Dermis microvascular lymphatic vessel endothelial cell (primary cell): ENCODE results near the gene SSU72. TPM values are rescaled to one million over a fixed set of nuclear protein-coding genes. Genes with fewer than 3 reads are reported as not detected.

Source experiments
- DNase-seq, 2 donors: peaks; one replicate each; pipeline versions ENCODE4 v3.0.0 to v3.0.0-alpha.2; 2010; ENCODE audit warnings: low read depth in 2 of 2
- total RNA-seq: library from RNA; depleted of rRNA; stranded (reverse); fragments of >200 nt; gene quantifications from 2 replicates; pipeline ENCODE4 v1.2.1, GENCODE V29; 2014

The SSU72 gene
- total RNA-seq, result 48.9 and 65.9 TPM in 2 replicates

DNA sequence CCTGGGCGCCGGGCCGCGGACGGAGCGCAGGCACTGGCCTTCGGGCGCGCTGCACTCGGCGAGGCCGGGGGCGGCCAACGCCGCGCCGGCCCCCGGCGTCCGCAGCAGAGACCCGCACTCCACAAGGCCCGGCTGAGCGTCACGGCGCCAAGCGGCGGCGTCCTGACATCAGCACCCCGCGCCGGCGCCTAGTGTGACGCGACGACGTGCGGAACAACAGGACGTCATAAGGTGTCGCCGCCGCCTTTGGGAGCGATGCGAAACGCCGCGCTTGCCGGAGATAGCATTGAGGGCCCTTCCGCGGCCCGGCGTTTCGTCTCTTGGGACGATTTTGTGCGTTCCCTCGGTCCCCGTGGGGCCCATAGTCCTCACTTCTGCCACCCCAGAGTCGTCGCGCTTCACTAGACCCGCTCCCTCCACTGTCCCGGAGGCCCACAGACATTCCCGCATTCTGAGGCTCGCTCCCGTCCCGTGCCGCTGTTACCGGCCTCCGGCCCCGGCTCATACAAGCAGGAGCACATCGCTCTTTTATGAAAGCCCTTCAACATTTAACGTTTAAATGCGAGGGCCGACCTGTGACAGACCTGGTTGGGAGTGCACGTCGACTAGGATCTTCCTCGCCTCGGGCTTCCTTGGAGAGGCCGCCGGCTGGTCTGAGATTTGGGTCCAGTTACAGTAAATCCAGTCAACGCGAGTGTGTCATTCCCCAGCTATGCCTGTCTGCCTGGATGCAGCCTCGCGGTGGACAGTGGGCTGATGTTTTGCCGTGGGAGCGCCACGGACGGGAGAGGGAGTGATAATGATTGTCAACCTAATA lies at the start of gene SSU72:
Gene SSU72, minus strand, starts transcription at position 143 of the 817 bp plus-strand sequence. CDS start 306 bp downstream, outside the sequence.
- DNase-seq, result peak; percentile 86 to 95

- no peak for DNase-seq
Observed at GRCh38 chr1:1623631-1624442, 49.2 kb upstream of the SSU72 start.

DNA sequence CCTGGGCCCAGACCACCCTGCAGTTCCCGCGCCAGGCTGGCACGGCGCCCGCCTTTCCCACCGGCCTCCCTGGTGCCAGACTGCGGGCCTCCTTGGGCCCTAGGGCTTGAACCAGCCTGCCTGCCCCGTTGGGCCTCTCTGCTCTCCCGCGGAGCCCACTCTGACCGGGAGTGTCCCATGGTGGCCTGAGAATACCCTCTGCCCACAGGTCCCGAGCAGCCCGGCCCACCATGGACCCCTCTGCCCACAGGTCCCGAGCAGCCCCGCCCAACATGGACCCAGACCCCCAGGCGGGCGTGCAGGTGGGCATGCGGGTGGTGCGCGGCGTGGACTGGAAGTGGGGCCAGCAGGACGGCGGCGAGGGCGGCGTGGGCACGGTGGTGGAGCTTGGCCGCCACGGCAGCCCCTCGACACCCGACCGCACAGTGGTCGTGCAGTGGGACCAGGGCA lies 48.5 kb upstream of the SSU72 start:
- no peak for DNase-seq

DNA sequence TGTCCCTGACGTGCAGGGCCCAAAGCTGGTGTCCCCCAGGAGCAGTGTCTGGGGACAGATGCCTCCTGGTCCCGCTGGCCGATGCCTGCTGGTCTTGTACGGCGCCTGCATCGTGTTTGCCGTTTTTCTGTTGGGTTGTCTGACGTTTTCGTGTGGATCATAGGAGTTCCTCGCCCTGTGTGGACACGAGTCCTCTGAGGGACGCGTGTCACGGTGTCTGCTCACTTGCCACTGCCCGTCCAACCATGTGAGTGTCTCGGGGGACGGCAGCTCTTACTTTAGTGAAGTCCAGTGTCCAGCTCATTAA lies 48.1 kb upstream of the SSU72 start:
- no peak for DNase-seq

DNA sequence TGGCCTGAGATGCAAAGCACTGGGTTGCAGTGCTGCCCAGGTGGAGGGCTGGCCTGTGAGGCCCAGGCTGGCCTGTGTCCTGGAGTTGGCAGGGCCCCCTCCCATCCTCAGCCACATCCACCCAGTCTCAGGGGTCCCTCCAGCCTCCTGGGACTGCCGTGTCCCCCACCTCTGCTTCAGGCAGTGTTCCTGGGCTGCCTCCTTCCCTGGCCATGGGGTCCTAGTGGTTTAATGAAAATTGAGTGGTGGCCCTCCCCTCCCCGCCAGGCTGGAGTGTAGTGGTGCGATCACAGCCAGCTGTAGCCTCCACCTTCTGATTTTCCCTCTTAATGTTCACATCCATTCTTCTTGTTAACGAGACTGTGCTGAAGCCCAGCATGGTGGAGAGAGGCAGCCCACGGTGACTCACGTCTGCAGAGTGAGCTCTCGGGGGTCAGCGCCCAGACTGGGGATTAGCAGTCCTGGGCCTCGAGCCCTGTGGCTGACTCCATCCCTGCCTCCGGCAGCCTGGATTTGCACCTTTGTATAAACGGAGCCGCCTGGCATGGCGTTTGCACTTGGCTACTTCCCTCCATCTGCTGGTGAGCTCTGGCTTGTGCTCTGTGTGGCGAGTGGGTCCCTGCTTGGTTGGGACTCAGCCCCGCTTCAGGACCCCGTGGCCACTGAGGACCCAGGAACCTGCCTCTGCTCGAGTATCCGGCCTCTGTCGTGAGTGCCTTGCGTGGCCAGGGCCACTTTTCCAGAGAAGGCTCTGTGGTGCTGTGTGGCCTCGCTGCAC lies 47.5 kb upstream of the SSU72 start:
- no peak for DNase-seq

DNA sequence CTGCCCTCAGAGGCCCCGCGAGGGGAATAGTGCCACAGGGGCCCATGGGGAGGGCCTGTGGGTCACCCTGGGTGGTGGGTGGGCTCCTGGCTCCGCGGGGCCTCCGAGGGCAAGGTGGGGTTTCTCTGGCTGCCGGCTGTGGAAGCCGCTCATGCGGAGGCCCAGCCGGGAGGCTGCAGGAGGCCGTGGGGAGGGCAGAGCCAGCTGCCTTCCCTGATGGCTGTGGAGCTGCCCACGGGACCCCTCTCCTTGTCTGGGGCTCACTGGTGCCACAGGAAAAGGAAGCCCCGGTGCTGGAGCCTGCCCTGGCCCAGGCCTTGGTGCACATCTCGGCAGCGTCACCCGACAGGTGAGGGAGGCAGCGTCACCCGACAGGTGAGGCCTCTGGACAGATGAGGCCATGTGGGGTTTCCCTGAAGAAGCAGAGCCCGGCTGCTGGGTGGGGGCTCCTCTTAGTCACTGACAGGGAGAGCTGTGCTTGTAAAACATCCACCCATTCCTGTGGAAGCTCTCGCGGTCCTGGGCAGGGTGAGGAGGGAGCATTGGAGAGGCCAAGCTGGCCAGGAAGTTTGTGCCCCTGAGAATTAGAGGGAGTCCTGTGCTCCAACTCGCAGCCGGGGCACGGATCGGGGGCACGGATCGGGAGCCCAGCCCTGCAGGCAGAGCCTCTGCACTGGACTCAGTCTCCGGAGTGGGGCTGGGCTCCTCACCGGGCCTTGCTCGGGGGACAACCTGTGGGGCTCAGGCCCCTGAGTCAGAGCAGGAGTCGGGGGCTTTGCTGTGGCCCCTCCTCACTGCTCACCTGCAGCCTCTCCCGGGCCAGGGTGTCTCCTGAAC lies 46.7 kb upstream of the SSU72 start:
- DNase-seq, result no peak

- no peak for DNase-seq
Observed at GRCh38 chr1:1620433-1621139, 45.9 kb upstream of the SSU72 start.

DNA sequence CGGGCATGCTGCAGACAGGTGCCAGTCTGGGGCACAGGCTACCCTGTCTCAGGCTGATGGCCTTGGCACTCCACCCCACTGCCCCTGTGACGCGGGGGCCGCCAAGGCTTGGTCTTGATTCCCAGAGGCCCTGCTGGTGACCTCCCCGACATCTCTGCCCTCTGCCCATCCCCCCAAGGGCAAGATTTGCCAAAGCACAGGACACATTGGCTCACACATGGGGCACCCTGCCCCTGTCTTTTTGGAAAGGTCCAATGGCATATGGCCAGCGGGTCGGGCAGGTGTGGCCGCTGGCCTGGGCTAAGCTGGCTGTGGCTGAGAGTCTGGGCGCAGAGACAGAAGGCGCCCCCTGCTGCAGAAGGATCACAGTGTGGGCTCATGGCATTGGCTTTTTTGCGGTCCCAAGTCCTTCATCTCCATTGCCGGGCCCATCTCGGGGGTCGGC lies 45.3 kb upstream of the SSU72 start:
- no peak for DNase-seq

GRCh38 chr1:1618396-1619068 lies 43.9 kb upstream of the SSU72 start:
- DNase-seq, result no peak

DNA sequence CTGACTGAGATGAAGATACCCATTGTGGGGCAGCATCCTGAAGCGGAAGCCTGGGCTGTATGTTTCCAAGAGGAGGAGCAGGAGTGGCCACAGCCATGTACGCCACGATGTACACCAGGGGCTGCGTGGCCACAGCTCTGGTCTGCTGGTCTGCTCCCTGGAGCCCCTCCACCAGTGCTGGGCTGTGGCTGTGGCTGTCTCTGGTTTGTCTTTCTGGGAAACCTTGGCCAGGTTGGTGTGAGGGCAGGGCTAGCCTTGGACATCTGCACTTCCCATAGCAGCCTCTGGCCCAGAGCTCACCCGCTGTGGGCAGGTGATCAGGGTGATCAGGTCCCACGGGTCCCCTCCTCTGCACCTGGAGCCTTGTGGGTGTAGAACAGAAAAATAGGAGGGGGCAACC lies 43.3 kb upstream of the SSU72 start:
- DNase-seq, result no peak

DNA sequence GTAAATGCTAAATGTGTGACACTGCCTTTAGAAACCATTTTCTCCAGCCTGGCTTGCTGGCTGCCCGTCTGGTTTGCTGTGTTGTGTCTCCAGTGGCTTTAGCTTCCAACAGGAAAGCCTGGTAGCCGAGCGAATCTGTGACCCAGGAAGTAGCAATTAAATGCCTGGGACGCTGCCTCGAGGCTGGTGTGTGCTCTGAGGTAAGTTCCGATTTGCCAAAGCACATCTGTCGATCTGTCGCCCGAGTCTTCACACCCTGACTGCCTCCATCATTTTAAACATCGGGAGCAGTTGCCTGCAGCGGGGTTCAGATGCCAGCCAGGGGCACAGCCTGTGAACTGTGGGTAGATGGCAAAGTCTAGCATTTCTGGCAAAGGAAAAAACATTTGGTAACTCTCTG lies 42.9 kb upstream of the SSU72 start:
- no peak for DNase-seq

- DNase-seq, result no peak
Observed at GRCh38 chr1:1616838-1617237, 42.2 kb upstream of the SSU72 start.

- peak in 1 of 2 donors; percentile 48 for DNase-seq
Observed at GRCh38 chr1:1616045-1616790, 41.6 kb upstream of the SSU72 start.

DNA sequence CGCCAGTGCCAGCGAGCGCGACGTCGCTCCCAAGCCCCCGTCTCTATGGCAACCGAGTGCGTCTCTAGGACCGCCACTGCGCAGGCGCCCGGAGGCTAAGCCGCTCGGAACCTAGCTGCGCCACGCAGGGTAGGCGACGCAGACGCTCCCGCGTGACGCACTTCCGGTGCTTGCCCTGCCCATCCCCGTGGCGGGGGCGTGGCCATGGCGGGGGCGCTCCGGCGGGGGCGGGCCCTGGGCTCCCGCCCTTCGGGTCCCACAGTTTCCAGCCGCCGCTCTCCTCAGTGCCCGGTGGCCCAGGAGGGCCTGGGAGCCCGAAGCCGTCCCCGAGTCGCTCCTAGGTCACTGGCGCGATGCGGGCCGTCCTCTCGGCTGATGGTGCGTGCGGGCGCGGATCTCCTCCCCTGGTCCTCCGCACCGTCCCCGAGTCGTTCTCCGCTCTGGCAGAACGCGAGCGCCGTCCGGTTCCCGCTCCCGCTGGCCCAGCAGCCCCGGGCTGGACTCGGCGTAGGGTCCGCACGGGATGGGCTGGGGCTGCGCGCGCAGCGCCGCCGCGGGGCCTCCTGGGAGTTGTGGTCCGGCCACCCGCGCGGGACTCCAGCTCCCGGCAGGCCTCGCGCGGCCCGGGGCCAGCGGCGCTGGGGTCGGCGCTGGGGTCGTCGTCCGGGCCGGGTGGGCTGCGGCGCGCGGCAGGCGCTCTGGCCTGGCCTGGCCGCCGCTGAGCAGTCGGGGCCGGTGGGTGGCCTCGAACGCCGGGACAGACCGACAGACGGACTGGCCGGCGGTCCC lies 40.8 kb upstream of the SSU72 start, which contains the start of gene MIB2:
Gene MIB2, plus strand, starts transcription at position 245 of the 789 bp plus-strand sequence. CDS start 7,953 bp downstream, outside the sequence.
- DNase-seq, result peak; percentile 94 to 97

DNA sequence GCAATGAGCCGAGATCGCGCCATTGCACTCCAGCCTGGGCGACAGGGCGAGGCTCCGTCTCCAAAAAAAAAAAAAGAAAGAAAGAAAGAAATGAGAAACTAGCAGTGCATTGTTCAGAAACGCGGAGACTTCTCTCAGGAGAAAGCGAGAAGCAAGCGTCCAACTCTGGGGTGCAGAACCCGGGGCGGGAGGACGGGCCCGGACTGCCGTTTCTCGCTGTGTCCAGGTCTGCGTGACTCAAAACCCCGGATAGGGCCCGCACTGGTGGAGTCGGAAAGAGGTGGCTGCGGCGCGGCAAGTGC lies 40.2 kb upstream of the SSU72 start:
- no peak for DNase-seq

DNA sequence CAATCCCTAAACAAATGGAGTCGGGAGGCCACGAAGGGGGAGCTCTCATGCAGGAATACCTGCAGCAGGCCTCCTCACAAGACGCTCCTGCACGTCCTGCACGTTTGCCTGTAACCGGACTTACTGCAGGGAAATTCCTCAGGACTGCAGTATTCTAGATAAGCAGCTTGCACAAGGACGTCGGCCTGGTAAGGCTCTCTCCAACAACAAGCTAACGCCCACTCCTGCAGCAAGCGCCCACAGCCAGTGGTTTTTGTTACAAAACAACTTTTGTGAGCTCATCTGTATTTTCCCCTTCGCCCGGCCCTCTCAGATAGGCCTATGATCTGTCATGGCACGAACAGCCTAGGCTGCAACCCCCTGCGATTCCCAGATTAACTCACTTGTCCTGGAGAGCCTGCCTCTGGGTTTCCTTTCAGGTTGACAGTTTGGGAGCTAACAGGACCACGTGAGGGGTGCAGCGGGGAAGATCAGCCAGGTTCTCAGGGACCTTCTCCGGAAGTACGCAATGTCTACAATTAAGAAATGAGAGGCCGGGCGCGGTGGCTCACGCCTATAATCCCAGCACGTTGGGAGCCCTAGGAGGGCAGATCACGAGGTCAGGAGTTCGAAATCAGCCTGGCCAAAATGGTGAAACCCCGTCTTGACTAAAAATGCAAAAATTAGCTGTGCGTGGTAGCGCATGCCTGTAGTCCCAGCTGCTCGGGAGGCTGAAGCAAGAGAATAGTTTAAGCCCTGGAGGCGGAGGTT lies 39.7 kb upstream of the SSU72 start:
- no peak for DNase-seq

- no peak for DNase-seq
Observed at GRCh38 chr1:1613509-1614082, 38.9 kb upstream of the SSU72 start.
